Astrocyte (in vitro differentiated cells and primary cell): Measurements from ENCODE around the gene GNG2. TPM values are rescaled to one million over a fixed set of nuclear protein-coding genes. Genes with fewer than 3 reads are reported as not detected.
A peak's percentile ranks its signal among the peaks of the same experiment; 100 is the strongest.

ENCODE experiments used
- DNase-seq: peaks from one replicate; pipeline ENCODE4 v3.0.0-alpha.2; 2010; ENCODE audit warnings: low read depth
- FAIRE-seq: peaks from 2 replicates; lab custom pipeline; 2011; peaks lifted over from hg19 to GRCh38; lab: Jason Lieb, UNC
- H2AFZ ChIP-seq: 2 replicates; pipeline ENCODE4 v1.6.0; 2012; ENCODE audit warnings: low read depth, low read length, inconsistent platforms
- H3K27ac ChIP-seq: 2 replicates; pipeline ENCODE4 v1.5.1; 2011; ENCODE audit warnings: low read depth, low read length, inconsistent platforms
- H3K27me3 ChIP-seq: 2 replicates; pipeline ENCODE4 v1.6.0; 2011; ENCODE audit warnings: low read length, inconsistent platforms; ENCODE audit not compliant: insufficient read depth
- H3K36me3 ChIP-seq: 2 replicates; pipeline ENCODE4 v1.5.1; 2011; ENCODE audit warnings: low read length, inconsistent platforms; ENCODE audit not compliant: insufficient read depth
- H3K4me1 ChIP-seq: 2 replicates; pipeline ENCODE4 v1.5.1; 2011; ENCODE audit warnings: low read length, inconsistent platforms; ENCODE audit not compliant: insufficient read depth
- H3K4me2 ChIP-seq: 2 replicates; pipeline ENCODE4 v1.6.0; 2012; ENCODE audit warnings: low read length, inconsistent platforms
- H3K4me3 ChIP-seq: 2 replicates; pipeline ENCODE4 v1.5.1; 2011; ENCODE audit warnings: low read depth, mild to moderate bottlenecking, low read length, inconsistent platforms; ENCODE audit not compliant: insufficient read depth
- H3K79me2 ChIP-seq: 2 replicates; pipeline ENCODE4 v1.6.0; 2012; ENCODE audit warnings: mild to moderate bottlenecking, low read length, inconsistent platforms; ENCODE audit not compliant: insufficient read depth
- H3K9ac ChIP-seq: 2 replicates; pipeline ENCODE4 v1.6.0; 2012; ENCODE audit warnings: mild to moderate bottlenecking, low read length, inconsistent platforms
- H3K9me3 ChIP-seq: 2 replicates; pipeline ENCODE4 v1.5.1; 2012; ENCODE audit warnings: low read depth, mild to moderate bottlenecking, low read length, inconsistent platforms; ENCODE audit not compliant: insufficient read depth
- H4K20me1 ChIP-seq: 2 replicates; pipeline ENCODE4 v1.6.0; 2012; ENCODE audit warnings: low read length, inconsistent platforms; ENCODE audit not compliant: insufficient read depth
- H3K27ac Mint-ChIP-seq: one replicate; pipeline ENCODE4 v1.8.0; 2021; ENCODE audit warnings: mild to moderate bottlenecking, mixed read lengths; ENCODE audit not compliant: unreplicated experiment
- H3K27me3 Mint-ChIP-seq: one replicate; pipeline ENCODE4 v1.8.0; 2021; ENCODE audit warnings: low read depth, mixed read lengths; ENCODE audit not compliant: unreplicated experiment
- H3K36me3 Mint-ChIP-seq: one replicate; pipeline ENCODE4 v1.8.0; 2021; ENCODE audit warnings: low read depth, mixed read lengths; ENCODE audit not compliant: unreplicated experiment
- H3K4me1 Mint-ChIP-seq: one replicate; pipeline ENCODE4 v1.8.0; 2021; ENCODE audit warnings: low read depth, mixed read lengths; ENCODE audit not compliant: unreplicated experiment
- H3K4me3 Mint-ChIP-seq: one replicate; pipeline ENCODE4 v1.8.0; 2021; ENCODE audit warnings: mild to moderate bottlenecking, moderate library complexity, mixed read lengths; ENCODE audit not compliant: unreplicated experiment
- H3K9me3 Mint-ChIP-seq: one replicate; pipeline ENCODE4 v1.8.0; 2021; ENCODE audit warnings: mild to moderate bottlenecking, mixed read lengths; ENCODE audit not compliant: unreplicated experiment
- EZH2 ChIP-seq: IDR thresholded peaks from 2 replicates; pipeline ENCODE4 v1.6.1; 2012; ENCODE audit warnings: mild to moderate bottlenecking, low read length, inconsistent platforms; ENCODE audit not compliant: insufficient read depth
- total RNA-seq: library from RNA; stranded (reverse); gene quantifications from 2 replicates; pipeline ENCODE4 v1.2.1, GENCODE V29; 2021
- TF ChIP-seq, protein P1 (sequence below): IDR thresholded peaks from 2 replicates; pipeline ENCODE4 v1.5.1; 2011; ENCODE audit warnings: low read depth, mild to moderate bottlenecking, inconsistent platforms, low read length, moderate library complexity; ENCODE audit not compliant: insufficient read depth

The GNG2 gene
- total RNA-seq, 1 donor from 2014 or later, result 7.3 TPM

DNA sequence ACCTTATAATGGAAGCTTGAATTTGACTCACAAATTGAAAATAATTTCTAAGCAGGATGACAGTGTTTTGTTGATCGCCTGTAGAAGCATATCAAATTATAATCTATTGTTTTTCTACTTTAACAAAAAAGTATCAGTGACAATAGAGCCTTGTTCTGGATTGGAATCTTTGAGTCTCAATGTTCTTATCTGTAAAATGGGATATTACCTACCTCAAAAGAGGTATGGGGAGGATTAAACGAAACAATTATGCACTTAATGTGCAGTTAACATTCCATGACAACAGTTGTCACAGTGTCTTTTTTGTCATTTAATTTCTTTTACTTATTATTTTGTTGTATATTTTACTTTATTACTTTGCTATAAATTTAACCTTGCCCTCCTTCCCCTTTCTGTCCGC, 130.1 kb downstream of the GNG2 start:
- H3K9me3 ChIP-seq, result no peaks in the 10 kb centered on the region
- peaks cover 14% of the 10 kb centered on the region for H3K4me1 ChIP-seq
- peaks cover 21% of the 10 kb centered on the region for H4K20me1 ChIP-seq
- peak overlapping the region; percentile 87 for H3K27ac ChIP-seq
- peak overlapping the region; percentile 70 for H3K27ac Mint-ChIP-seq
- peaks cover 59% of the 10 kb centered on the region for H3K79me2 ChIP-seq
- no peaks in the 10 kb centered on the region for H3K27me3 ChIP-seq
- peaks cover 2% of the 10 kb centered on the region for H3K36me3 Mint-ChIP-seq
- FAIRE-seq (no peak), DNase-seq (no peak)
- no peak overlapping the region for H2AFZ ChIP-seq
- peak overlapping the region; percentile 93 for H3K4me2 ChIP-seq
- TF ChIP-seq, protein P1, sequence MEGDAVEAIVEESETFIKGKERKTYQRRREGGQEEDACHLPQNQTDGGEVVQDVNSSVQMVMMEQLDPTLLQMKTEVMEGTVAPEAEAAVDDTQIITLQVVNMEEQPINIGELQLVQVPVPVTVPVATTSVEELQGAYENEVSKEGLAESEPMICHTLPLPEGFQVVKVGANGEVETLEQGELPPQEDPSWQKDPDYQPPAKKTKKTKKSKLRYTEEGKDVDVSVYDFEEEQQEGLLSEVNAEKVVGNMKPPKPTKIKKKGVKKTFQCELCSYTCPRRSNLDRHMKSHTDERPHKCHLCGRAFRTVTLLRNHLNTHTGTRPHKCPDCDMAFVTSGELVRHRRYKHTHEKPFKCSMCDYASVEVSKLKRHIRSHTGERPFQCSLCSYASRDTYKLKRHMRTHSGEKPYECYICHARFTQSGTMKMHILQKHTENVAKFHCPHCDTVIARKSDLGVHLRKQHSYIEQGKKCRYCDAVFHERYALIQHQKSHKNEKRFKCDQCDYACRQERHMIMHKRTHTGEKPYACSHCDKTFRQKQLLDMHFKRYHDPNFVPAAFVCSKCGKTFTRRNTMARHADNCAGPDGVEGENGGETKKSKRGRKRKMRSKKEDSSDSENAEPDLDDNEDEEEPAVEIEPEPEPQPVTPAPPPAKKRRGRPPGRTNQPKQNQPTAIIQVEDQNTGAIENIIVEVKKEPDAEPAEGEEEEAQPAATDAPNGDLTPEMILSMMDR, result no peak
- no peak for TF ChIP-seq EZH2
- peak overlapping the region; percentile 96 for H3K4me3 Mint-ChIP-seq
- H3K27me3 Mint-ChIP-seq, result no peaks in the 10 kb centered on the region
- peaks cover 5% of the 10 kb centered on the region for H3K4me1 Mint-ChIP-seq
- peak overlapping the region; percentile 94 for H3K9ac ChIP-seq
- peak overlapping the region; percentile 95 for H3K4me3 ChIP-seq
- H3K9me3 Mint-ChIP-seq, result no peaks in the 10 kb centered on the region
- H3K36me3 ChIP-seq, result peaks cover 35% of the 10 kb centered on the region

DNA sequence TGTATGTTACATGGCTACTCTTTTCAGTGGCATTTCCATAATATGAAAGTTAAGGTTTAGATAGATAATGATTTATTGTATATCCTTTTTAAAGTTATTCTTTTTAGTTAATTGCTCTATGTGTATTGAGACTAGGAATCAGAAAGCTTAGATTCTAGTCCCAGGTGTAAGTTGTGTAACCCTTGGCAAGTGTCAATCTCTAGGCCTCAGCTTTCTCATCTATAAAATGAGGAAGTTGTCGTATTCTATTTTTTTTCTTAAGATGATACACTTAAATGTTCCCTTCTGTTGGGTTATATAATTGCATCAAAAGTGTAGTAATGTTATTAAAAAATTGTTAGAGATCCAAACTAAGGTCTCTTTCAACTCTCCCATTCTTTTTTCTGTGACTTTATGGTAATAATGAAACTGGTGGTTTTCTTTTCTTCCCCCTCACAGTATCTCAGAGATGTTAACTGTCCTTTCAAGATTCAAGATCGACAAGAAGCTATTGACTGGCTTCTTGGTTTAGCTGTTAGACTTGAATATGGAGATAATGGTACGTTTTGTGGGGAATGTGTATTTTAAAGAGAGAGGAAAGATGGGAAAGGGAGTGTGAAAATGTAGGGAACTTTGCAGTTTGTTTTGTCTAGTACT, 133.0 kb downstream of the GNG2 start:
- H3K27me3 ChIP-seq, result no peaks in the 10 kb centered on the region
- peaks cover 14% of the 10 kb centered on the region for H3K4me1 ChIP-seq
- no peak overlapping the region for H3K4me3 ChIP-seq
- DNase-seq (no peak), FAIRE-seq (no peak)
- H3K9me3 Mint-ChIP-seq, result no peaks in the 10 kb centered on the region
- no peak overlapping the region for H3K9ac ChIP-seq
- H3K4me1 Mint-ChIP-seq, result peaks cover 5% of the 10 kb centered on the region
- H4K20me1 ChIP-seq, result peaks cover 25% of the 10 kb centered on the region
- H3K27ac ChIP-seq, result no peak overlapping the region
- no peaks in the 10 kb centered on the region for H3K27me3 Mint-ChIP-seq
- H3K36me3 Mint-ChIP-seq, result peaks cover 2% of the 10 kb centered on the region
- H3K27ac Mint-ChIP-seq, result no peak overlapping the region
- no peak overlapping the region for H3K4me3 Mint-ChIP-seq
- H3K9me3 ChIP-seq, result no peaks in the 10 kb centered on the region
- H3K79me2 ChIP-seq, result peaks cover 78% of the 10 kb centered on the region
- no peak overlapping the region for H2AFZ ChIP-seq
- no peak for TF ChIP-seq EZH2
- TF ChIP-seq, protein P1, result no peak
- H3K36me3 ChIP-seq, result peaks cover 58% of the 10 kb centered on the region
- H3K4me2 ChIP-seq, result no peak overlapping the region

DNA sequence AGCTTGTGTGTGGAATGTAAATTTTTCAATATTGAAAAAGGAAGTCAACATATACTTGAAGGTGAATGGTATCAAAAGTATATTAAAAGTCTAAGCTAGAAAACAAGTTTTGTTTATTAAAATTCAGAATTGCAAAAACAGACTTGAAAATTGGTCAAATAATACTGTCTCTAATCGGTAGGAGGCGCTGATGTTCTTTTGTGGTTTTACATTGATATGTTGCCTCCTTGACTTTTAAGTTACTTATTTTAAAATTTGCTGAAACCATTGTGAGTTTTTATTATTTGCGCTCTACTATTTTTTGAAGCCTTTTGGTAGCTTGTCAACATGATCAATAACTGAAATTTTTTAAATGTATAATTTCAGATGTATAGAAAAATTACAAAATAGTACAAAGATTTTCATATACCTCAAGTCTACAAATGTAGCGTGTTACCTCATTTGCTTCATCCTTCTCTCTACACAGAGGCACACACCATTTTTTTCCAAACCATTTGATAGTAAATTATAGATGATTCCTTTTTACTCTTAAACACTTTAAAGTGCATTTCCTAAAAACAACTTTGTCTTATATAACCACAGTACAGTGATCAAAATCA, 135.8 kb downstream of the GNG2 start:
- Histone ChIP-seq H2AFZ (no peak overlapping the region), H3K27ac (no peak overlapping the region), H3K79me2 (peaks cover 63% of the 10 kb centered on the region), H3K4me2 (no peak overlapping the region), H3K27me3 (no peaks in the 10 kb centered on the region), H3K4me3 (no peak overlapping the region), H3K4me1 (no peaks in the 10 kb centered on the region), H3K36me3 (peaks cover 78% of the 10 kb centered on the region), H3K9ac (no peak overlapping the region), H4K20me1 (peaks cover 25% of the 10 kb centered on the region), H3K9me3 (no peaks in the 10 kb centered on the region)
- no peaks in the 10 kb centered on the region for H3K27me3 Mint-ChIP-seq
- no peaks in the 10 kb centered on the region for H3K9me3 Mint-ChIP-seq
- peaks cover 2% of the 10 kb centered on the region for H3K36me3 Mint-ChIP-seq
- FAIRE-seq (peak; percentile 69), DNase-seq (peak; percentile 7)
- no peak overlapping the region for H3K27ac Mint-ChIP-seq
- no peak overlapping the region for H3K4me3 Mint-ChIP-seq
- TF ChIP-seq EZH2, result no peak
- TF ChIP-seq, protein P1, result peak; percentile 70
- peaks cover 3% of the 10 kb centered on the region for H3K4me1 Mint-ChIP-seq
